HepG2 (cell line): Measurements from ENCODE around the gene CSNK1D. TPM values are rescaled to one million over a fixed set of nuclear protein-coding genes. Genes with fewer than 3 reads are reported as not detected.
A peak's percentile ranks its signal among the peaks of the same experiment; 100 is the strongest.

ENCODE experiments used
- ATM ChIP-seq: fragments of 450-650 bp; IDR thresholded peaks from 2 replicates; pipeline ENCODE4 v1.7.1; 2017; ENCODE audit warnings: mild to moderate bottlenecking, borderline replicate concordance
- EP300 ChIP-seq, 3 experiments: sonication (generic) in 1 of 3; formaldehyde crosslinking in 1 of 3; IDR thresholded peaks; 2 replicates each; pipeline versions ENCODE4 v1.5.1 to v1.6.1; 2011 to 2020; ENCODE audit warnings: low read depth in 2 of 3, low read length in 2 of 3, borderline replicate concordance in 1 of 3, improper control_type of control experiment in 1 of 3, mild to moderate bottlenecking in 1 of 3, missing genetic modification reagents in 1 of 3, moderate library complexity in 1 of 3
- JDP2 ChIP-seq: sonication (generic); formaldehyde crosslinking; IDR thresholded peaks from 2 replicates; pipeline ENCODE4 v1.8.1; 2022; ENCODE audit warnings: missing genetic modification reagents, borderline replicate concordance
- KLF13 ChIP-seq: sonication (generic); formaldehyde crosslinking; IDR thresholded peaks from 2 replicates; pipeline ENCODE4 v1.4.0; 2020; ENCODE audit warnings: mild to moderate bottlenecking, missing genetic modification reagents
- MTA1 ChIP-seq: sonication (generic); formaldehyde crosslinking; IDR thresholded peaks from 2 replicates; pipeline ENCODE4 v1.4.0; 2020; ENCODE audit warnings: missing genetic modification reagents, mild to moderate bottlenecking, borderline replicate concordance
- TFE3 ChIP-seq: IDR thresholded peaks from 2 replicates; pipeline ENCODE4 v1.6.1; 2016
- THRA ChIP-seq: sonication (generic); formaldehyde crosslinking; IDR thresholded peaks from 2 replicates; pipeline ENCODE4 v1.4.0; 2020; ENCODE audit warnings: missing genetic modification reagents, borderline replicate concordance
- ZHX1 ChIP-seq: sonication (generic); formaldehyde crosslinking; IDR thresholded peaks from 2 replicates; pipeline ENCODE4 v1.8.1; 2022; ENCODE audit warnings: low read depth, mild to moderate bottlenecking, missing genetic modification reagents
- ZNF281 ChIP-seq: sonication (generic); formaldehyde crosslinking; IDR thresholded peaks from 2 replicates; pipeline ENCODE4 v1.4.0; 2020; ENCODE audit warnings: missing genetic modification reagents, borderline replicate concordance
- ZNF317 ChIP-seq: sonication (generic); formaldehyde crosslinking; IDR thresholded peaks from 2 replicates; pipeline ENCODE4 v1.5.0; 2020; ENCODE audit warnings: mild to moderate bottlenecking, missing genetic modification reagents
- ZNF609 ChIP-seq: sonication (generic); formaldehyde crosslinking; IDR thresholded peaks from 2 replicates; pipeline ENCODE4 v1.4.0; 2020; ENCODE audit warnings: mild to moderate bottlenecking, missing genetic modification reagents, borderline replicate concordance
- ZNF773 ChIP-seq: sonication (generic); formaldehyde crosslinking; IDR thresholded peaks from 2 replicates; pipeline ENCODE4 v1.4.0; 2020; ENCODE audit warnings: missing genetic modification reagents, borderline replicate concordance
- ZNF781 ChIP-seq: sonication (generic); formaldehyde crosslinking; IDR thresholded peaks from 2 replicates; pipeline ENCODE4 v1.5.1; 2020; ENCODE audit warnings: borderline replicate concordance, mild to moderate bottlenecking, missing genetic modification reagents; ENCODE audit errors: not compliant biosample characterization
- polyA plus RNA-seq, 8 experiments: library from polyadenylated mRNA; depleted of rRNA in 3 of 8; stranded (reverse) in 7 of 8; unstranded in 1 of 8; fragments of >200 nt; fragmentation: Illumina TruSeq in 4 of 8; extraction: Trizol in 4 of 8; gene quantifications; 2 replicates each; pipeline versions ENCODE4 v1.2.1 to v1.2.3, GENCODE V29; 2011 to 2016; ENCODE audit warnings: low read depth in 4 of 8, missing spikeins in 1 of 8, mixed read lengths in 1 of 8; ENCODE audit not compliant: insufficient read depth in 1 of 8
- total RNA-seq, 5 experiments: library from RNA; depleted of rRNA; stranded (reverse); fragments of >200 nt; fragmentation: Illumina TruSeq; extraction: Trizol; gene quantifications; 2 replicates each; pipeline ENCODE4 v1.2.3, GENCODE V29; 2016; ENCODE audit warnings: low read depth in 1 of 5

Gene CSNK1D
- total and polyA plus RNA-seq, 2 of the 13 experiments (the other 11 are each of a cell fraction or from before 2014, with no cell fraction given) = 31.5 to 128 TPM

GRCh38 chr17:82278786-82279391 is 5.4 kb upstream of the CSNK1D start (continued):
- TF ChIP-seq THRA (CRISPR knock-in tag) (no peak), JDP2 (CRISPR knock-in tag) (no peak), ZNF781 (CRISPR knock-in tag) (no peak), MTA1 (CRISPR knock-in tag) (peak; percentile 70; the same call in 1 of the 2 replicates), ZNF609 (CRISPR knock-in tag) (no peak; the same call in 1 of the 2 replicates), KLF13 (CRISPR knock-in tag) (0 out of 2 replicates have a peak, but pooled peaks have one; percentile 56), EP300 (IDR thresholded peaks at IDR 0.05; ENCODE audit: low read depth in 2 of 2, low read length in 2 of 2) (peak in 1 of 2 experiments; percentile 7; a peak in 1 of 4 replicates), EP300 (CRISPR knock-in tag; IDR thresholded peaks at IDR 0.05; ENCODE audit: borderline replicate concordance) (no peak), ATM (no peak), TFE3 (CRISPR knock-in tag) (no peak), ZNF281 (CRISPR knock-in tag) (peak; percentile 52; the same call in 1 of the 2 replicates), ZNF773 (CRISPR knock-in tag) (no peak), ZNF317 (CRISPR knock-in tag) (0 out of 2 replicates have a peak, but pooled peaks have one; percentile 31), ZHX1 (no peak)
